ENCODE results near the gene ZBTB16. TPM values are rescaled to one million over a fixed set of nuclear protein-coding genes. Genes with fewer than 3 reads are reported as not detected.

Gene ZBTB16
- polyA plus RNA-seq, 1 experiment = not detected

DNA sequence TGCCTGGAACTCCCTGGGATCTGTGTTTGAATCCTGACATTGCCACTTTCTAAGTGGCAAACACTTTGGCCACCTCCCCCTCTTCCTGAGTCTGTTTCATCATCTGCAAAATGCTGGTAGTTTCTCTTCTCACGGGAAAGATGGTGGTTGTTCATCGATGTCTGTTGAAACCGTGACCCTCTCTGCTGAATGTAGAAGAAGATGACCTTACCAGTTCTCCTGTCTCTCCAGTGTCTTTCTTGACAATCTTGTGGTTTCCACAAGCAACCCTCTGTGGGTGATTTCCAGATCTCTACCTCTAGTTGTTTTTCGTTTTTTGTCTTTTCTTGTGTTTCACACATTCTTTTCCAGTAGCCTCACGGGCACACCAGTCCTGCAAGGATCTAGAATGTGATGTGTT is 27.5 kb downstream of the ZBTB16 start:
- Histone ChIP-seq H3K4me3 (ENCODE audit: low read depth, low read length) (no peak overlapping the region), H3K27ac (ENCODE audit: low read depth, low read length) (no peak overlapping the region), H3K27me3 (ENCODE audit: control insufficient read depth, insufficient read depth, low read length) (peaks cover 9% of the 10 kb centered on the region), H3K9me3 (ENCODE audit: control insufficient read depth, insufficient read depth, low read length) (no peaks in the 10 kb centered on the region)
- TF ChIP-seq, protein P1, sequence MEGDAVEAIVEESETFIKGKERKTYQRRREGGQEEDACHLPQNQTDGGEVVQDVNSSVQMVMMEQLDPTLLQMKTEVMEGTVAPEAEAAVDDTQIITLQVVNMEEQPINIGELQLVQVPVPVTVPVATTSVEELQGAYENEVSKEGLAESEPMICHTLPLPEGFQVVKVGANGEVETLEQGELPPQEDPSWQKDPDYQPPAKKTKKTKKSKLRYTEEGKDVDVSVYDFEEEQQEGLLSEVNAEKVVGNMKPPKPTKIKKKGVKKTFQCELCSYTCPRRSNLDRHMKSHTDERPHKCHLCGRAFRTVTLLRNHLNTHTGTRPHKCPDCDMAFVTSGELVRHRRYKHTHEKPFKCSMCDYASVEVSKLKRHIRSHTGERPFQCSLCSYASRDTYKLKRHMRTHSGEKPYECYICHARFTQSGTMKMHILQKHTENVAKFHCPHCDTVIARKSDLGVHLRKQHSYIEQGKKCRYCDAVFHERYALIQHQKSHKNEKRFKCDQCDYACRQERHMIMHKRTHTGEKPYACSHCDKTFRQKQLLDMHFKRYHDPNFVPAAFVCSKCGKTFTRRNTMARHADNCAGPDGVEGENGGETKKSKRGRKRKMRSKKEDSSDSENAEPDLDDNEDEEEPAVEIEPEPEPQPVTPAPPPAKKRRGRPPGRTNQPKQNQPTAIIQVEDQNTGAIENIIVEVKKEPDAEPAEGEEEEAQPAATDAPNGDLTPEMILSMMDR (IDR thresholded peaks at IDR 0.05; ENCODE audit: low read depth, low read length) = no peak
- CTCF ChIA-PET = no interaction called here
- POLR2A ChIA-PET = no interaction called here
- DNase-seq (ENCODE audit: low read depth, low spot score) = no peak

DNA sequence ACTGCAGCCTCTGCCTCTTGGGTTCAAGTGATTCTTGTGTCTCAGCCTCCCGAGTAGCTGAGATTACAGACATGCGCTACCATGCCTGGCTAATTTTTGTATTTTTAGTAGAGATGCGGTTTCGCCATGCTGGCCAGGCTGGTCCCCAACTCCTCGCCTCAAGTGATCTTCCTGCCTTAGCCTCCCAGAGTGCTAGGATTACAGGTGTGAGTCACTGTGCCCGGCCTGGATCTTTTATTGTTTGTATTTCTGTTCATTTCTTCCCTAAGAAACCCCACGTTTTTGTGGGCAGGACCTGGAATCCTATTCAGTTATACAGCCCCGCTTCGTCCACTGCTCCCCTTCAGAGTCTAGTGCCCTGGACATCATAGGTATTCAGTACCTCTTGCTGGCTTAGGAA is 28.7 kb downstream of the ZBTB16 start:
- peaks cover 5% of the 10 kb centered on the region for H3K27me3 ChIP-seq (ENCODE audit: control insufficient read depth, insufficient read depth, low read length)
- TF ChIP-seq, protein P1 (IDR thresholded peaks at IDR 0.05; ENCODE audit: low read depth, low read length) = no peak
- H3K4me3 ChIP-seq (ENCODE audit: low read depth, low read length) = no peak overlapping the region
- CTCF ChIA-PET = no interaction called here
- no peak for DNase-seq (ENCODE audit: low read depth, low spot score)
- no peaks in the 10 kb centered on the region for H3K9me3 ChIP-seq (ENCODE audit: control insufficient read depth, insufficient read depth, low read length)
- POLR2A ChIA-PET = no interaction called here
- H3K27ac ChIP-seq (ENCODE audit: low read depth, low read length) = no peak overlapping the region

DNA sequence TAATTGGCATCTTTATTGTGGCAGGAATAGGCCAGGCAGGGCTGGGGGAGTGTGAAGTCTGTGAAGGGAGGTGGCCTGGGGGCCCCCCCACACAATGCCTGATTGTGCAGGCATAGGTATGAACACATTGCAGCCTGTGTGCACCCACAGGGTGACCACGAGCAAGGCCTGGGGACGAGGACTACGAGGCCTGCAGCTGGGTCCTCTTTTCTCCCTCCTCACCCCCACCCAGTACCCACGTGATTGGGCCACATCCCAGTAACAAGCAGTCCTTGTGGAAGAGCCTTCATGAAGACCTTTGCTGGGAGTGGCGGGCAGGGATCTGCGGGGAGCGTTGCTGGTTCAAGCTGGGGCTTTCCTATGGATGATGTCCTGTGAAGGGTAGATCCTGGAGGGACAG is 29.3 kb downstream of the ZBTB16 start:
- Histone ChIP-seq H3K9me3 (ENCODE audit: control insufficient read depth, insufficient read depth, low read length) (no peaks in the 10 kb centered on the region), H3K27me3 (ENCODE audit: control insufficient read depth, insufficient read depth, low read length) (peaks cover 2% of the 10 kb centered on the region), H3K27ac (ENCODE audit: low read depth, low read length) (no peak overlapping the region), H3K4me3 (ENCODE audit: low read depth, low read length) (no peak overlapping the region)
- ChIA-PET CTCF (no interaction called here), POLR2A (no interaction called here)
- TF ChIP-seq, protein P1 (IDR thresholded peaks at IDR 0.05; ENCODE audit: low read depth, low read length) = no peak
- DNase-seq (ENCODE audit: low read depth, low spot score) = no peak

DNA sequence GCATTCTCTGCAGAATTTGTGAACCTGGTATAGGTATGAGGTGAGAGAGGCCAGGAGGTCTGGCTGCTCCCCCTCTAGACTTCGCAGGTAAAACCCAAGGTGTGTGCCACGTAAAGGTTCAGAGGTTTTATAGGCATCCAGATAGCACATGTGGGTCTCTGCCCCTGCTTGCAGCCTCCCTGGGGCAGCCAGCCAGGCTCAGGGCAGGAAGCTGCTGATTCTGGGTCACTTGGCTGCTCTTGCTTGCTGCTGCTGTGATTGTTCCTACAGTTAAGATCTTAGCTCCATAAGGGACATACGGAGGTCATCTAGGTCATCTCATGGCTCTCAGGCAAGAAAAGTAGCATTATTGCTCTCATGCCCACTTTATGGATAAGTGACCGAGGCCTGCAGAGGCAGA is 30.2 kb downstream of the ZBTB16 start:
- no peak overlapping the region for H3K27ac ChIP-seq (ENCODE audit: low read depth, low read length)
- TF ChIP-seq, protein P1 (IDR thresholded peaks at IDR 0.05; ENCODE audit: low read depth, low read length) = no peak
- DNase-seq (ENCODE audit: low read depth, low spot score) = no peak
- no peak overlapping the region for H3K4me3 ChIP-seq (ENCODE audit: low read depth, low read length)
- H3K27me3 ChIP-seq (ENCODE audit: control insufficient read depth, insufficient read depth, low read length) = no peaks in the 10 kb centered on the region
- no peaks in the 10 kb centered on the region for H3K9me3 ChIP-seq (ENCODE audit: control insufficient read depth, insufficient read depth, low read length)
- POLR2A ChIA-PET = no interaction called here
- CTCF ChIA-PET = no interaction called here

DNA sequence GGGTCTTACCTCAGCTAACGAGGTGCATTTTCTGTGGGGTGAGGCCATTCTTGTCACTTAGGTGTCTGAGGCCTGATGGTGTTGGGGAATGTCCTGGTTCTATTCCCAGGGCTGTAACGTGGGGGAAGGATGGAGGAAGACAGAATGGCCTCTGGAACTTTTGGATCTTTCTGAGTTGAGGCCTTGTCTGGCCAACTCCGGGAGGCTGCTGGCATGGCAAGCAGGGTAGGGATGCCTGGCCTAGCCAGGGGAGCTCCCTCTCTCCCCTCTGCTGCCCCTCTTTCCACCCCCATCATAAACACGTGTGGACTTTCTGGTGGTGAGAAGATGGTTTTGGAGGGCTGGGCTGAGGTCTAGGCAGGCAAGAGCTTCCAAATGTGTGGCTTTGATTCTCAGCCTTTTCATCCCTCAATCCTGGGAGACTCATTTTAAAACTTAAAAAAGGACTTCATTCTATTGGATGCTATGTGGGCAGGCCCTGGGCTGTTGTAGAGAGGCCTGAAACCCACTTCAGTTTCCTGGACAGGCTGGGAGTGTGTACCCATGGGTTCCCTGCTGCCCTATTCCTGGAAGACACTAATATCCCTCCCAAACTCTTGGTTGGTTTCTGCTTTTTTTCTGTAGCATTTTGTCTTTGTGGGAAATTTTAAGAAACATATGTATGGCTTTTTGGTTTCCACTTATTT is 30.9 kb downstream of the ZBTB16 start:
- ChIA-PET CTCF (no interaction called here), POLR2A (no interaction called here)
- Histone ChIP-seq H3K27me3 (ENCODE audit: control insufficient read depth, insufficient read depth, low read length) (no peaks in the 10 kb centered on the region), H3K4me3 (ENCODE audit: low read depth, low read length) (no peak overlapping the region), H3K27ac (ENCODE audit: low read depth, low read length) (no peak overlapping the region), H3K9me3 (ENCODE audit: control insufficient read depth, insufficient read depth, low read length) (no peaks in the 10 kb centered on the region)
- TF ChIP-seq, protein P1 (IDR thresholded peaks at IDR 0.05; ENCODE audit: low read depth, low read length) = no peak
- DNase-seq (ENCODE audit: low read depth, low spot score) = no peak
